GM18508 (cell line): ENCODE measurements around the gene UBTD1.
"Not testable (repeated sequence)": the region's sequence is repeated elsewhere in the genome, so short reads cannot be mapped to it uniquely, and the experiment has no call there.

Experiments used
- ATAC-seq: cut with Tn5 transposase; IDR thresholded peaks from one replicate; pipeline ENCODE4 v1.9.1; 2021; ENCODE audit warnings: moderate number of reproducible peaks; ENCODE audit not compliant: insufficient read depth, unreplicated experiment

The UBTD1 gene

GRCh38 chr10:97554336-97554735, 55.6 kb downstream of the UBTD1 start:
- ATAC-seq: not testable (repeated sequence)

GRCh38 chr10:97555541-97555940, 56.8 kb downstream of the UBTD1 start:
- ATAC-seq: not testable (repeated sequence)

- ATAC-seq: not testable (repeated sequence)
Measured at GRCh38 chr10:97560731-97561381, 62.1 kb downstream of the UBTD1 start.

- ATAC-seq: not testable (repeated sequence)
Measured at GRCh38 chr10:97561386-97562077, 62.8 kb downstream of the UBTD1 start.

- ATAC-seq: not testable (repeated sequence)
Measured at GRCh38 chr10:97562329-97562728, 63.6 kb downstream of the UBTD1 start.

- ATAC-seq: no peak
Measured at GRCh38 chr10:97563337-97563736, 64.6 kb downstream of the UBTD1 start.

GRCh38 chr10:97564776-97565175, 66.1 kb downstream of the UBTD1 start:
- no peak for ATAC-seq

GRCh38 chr10:97566336-97566996, 67.7 kb downstream of the UBTD1 start:
- ATAC-seq: no peak

- ATAC-seq: no peak
Measured at GRCh38 chr10:97567891-97568290, 69.2 kb downstream of the UBTD1 start.

GRCh38 chr10:97570146-97570788, 71.5 kb downstream of the UBTD1 start:
- ATAC-seq: no peak

GRCh38 chr10:97570789-97571471, 72.2 kb downstream of the UBTD1 start:
- no peak for ATAC-seq

- no peak for ATAC-seq
Measured at GRCh38 chr10:97571622-97572021, 72.9 kb downstream of the UBTD1 start.

- no peak for ATAC-seq
Measured at GRCh38 chr10:97572214-97572989, 73.7 kb downstream of the UBTD1 start, which contains the start of gene ANKRD2. Gene ANKRD2, plus strand, starts transcription at chr10:97572779. Its CDS starts 10 bp downstream, at chr10:97572789.

- no peak for ATAC-seq
Measured at GRCh38 chr10:97573021-97573420, 74.3 kb downstream of the UBTD1 start.

- no peak for ATAC-seq
Measured at GRCh38 chr10:97573672-97574071, 74.9 kb downstream of the UBTD1 start.

GRCh38 chr10:97574374-97575126, 75.8 kb downstream of the UBTD1 start:
- ATAC-seq: no peak

- no peak for ATAC-seq
Measured at GRCh38 chr10:97575127-97575668, 76.5 kb downstream of the UBTD1 start.

GRCh38 chr10:97576487-97576886, 77.8 kb downstream of the UBTD1 start:
- not testable (repeated sequence) for ATAC-seq
